Astrocyte of the cerebellum (primary cell): ENCODE data around the gene FAM47E.
"Not testable (repeated sequence)": the region's sequence is repeated elsewhere in the genome, so short reads cannot be mapped to it uniquely, and the experiment has no call there.

ENCODE experiments used
- DNase-seq: peaks from one replicate; pipeline ENCODE4 v3.0.0-alpha.2; 2011; ENCODE audit warnings: low read depth
- H3K4me3 ChIP-seq: 2 replicates; pipeline ENCODE4 v1.5.1; 2011; ENCODE audit warnings: mild to moderate bottlenecking, low read depth, low read length, moderate library complexity
- CTCF ChIP-seq: IDR thresholded peaks from 2 replicates; pipeline ENCODE4 v1.5.1; 2012; ENCODE audit warnings: low read length, low read depth, moderate library complexity, mild to moderate bottlenecking; ENCODE audit errors: missing control alignments
- in situ Hi-C: cut with HindIII; loops from 2 replicates; pipeline ENCODE4 v1.10.0; 2017; ENCODE audit warnings: low sequenced_read_pairs

FAM47E gene

GRCh38 chr4:76235915-76236314, 15.6 kb upstream of the FAM47E start:
- in situ Hi-C loops, result no loop called here
- TF ChIP-seq CTCF, result no peak
- no peak for DNase-seq
- H3K4me3 ChIP-seq, result no peak overlapping the region

GRCh38 chr4:76238236-76238635, 13.3 kb upstream of the FAM47E start:
- DNase-seq, result no peak
- TF ChIP-seq CTCF, result no peak
- H3K4me3 ChIP-seq, result no peak overlapping the region
- in situ Hi-C loops, result no loop called here

- in situ Hi-C loops, result no loop called here
- no peak for DNase-seq
- no peak for TF ChIP-seq CTCF
- no peak overlapping the region for H3K4me3 ChIP-seq
These were observed 12.8 kb upstream of the FAM47E start for GRCh38 chr4:76238701-76239100.

DNA sequence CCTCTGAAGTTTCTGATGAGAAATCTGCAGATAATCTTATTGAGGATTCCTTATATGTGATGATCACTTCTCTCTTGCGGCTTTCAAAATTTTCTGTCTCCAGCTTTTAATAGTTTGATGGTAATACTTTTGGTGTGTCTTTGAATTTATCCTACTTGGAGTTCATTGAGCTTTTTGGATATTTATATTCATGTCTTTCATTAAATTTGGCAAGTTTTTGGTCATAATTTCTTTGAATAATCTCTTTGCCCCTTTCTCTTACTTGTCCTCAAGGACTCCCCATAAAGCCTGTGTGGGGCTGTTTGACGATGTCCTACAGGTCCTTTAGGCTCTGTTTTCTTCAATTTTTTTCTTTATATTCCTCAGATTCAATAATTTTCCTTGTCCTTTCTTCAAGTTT, 11.3 kb upstream of the FAM47E start:
- H3K4me3 ChIP-seq, result no peak overlapping the region
- TF ChIP-seq CTCF, result no peak
- DNase-seq, result no peak
- in situ Hi-C loops, result no loop called here

DNA sequence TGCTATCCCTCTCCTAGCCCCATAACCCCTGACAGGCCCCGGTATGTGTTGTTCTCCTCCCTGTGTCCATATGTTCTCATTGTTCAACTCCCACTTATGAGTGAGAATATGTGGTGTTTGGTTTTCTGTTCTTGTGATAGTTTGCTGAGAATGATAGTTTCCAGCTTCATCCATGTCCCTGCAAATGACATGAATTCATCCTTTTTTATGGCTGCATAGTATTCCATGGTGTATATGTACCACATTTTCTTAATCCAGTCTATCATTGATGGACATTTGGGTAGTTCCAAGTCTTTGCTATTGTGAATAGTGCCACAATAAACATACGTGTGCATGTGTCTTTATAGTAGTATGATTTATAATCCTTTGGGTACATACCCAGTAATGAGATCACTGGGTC, 7.6 kb upstream of the FAM47E start:
- in situ Hi-C loops, DNase-seq, H3K4me3 ChIP-seq: not testable (repeated sequence)

- in situ Hi-C loops, result no loop called here
- DNase-seq, result no peak
- TF ChIP-seq CTCF, result no peak
- H3K4me3 ChIP-seq, result no peak overlapping the region
These were observed 5.5 kb upstream of the FAM47E start for GRCh38 chr4:76246025-76246424.

DNA sequence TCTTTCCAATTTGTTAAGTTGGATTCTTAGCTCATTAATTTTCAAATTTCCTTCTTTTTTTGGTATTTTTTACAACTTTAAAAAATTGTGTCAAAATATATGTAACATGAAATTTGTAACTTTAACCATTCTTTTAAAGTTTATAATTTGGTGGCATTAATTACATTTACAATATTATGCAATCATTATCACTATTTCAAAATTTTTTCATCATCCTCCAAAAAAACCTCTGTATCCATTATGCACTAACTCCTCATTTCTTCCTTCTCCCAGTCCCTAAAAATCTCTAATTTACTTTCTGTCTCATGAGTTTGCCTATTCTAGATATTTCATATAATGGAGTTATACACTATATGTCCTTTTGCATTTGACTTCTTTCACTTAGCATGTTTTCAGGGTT, 4.7 kb upstream of the FAM47E start:
- in situ Hi-C loops, result no loop called here
- no peak for DNase-seq
- TF ChIP-seq CTCF, result no peak
- no peak overlapping the region for H3K4me3 ChIP-seq
